ENCODE results near the gene IL1RAPL1.
A peak's percentile ranks its signal among the peaks of the same experiment; 100 is the strongest.
"Not testable (repeated sequence)": the region's sequence is repeated elsewhere in the genome, so short reads cannot be mapped to it uniquely, and the experiment has no call there.

Gene IL1RAPL1

GRCh38 chrX:29110041-29110440, 522.8 kb downstream of the IL1RAPL1 start:
- no peak for DNase-seq

- no peak for DNase-seq
Observed at GRCh38 chrX:29113221-29113620, 526.0 kb downstream of the IL1RAPL1 start.

GRCh38 chrX:29122817-29123216, 535.6 kb downstream of the IL1RAPL1 start:
- DNase-seq = not testable (repeated sequence)

- no peak for DNase-seq
Observed at GRCh38 chrX:29130905-29131304, 543.7 kb downstream of the IL1RAPL1 start.

- no peak for DNase-seq
Observed at GRCh38 chrX:29136904-29137303, 549.7 kb downstream of the IL1RAPL1 start.

GRCh38 chrX:29138003-29138402, 550.8 kb downstream of the IL1RAPL1 start:
- no peak for DNase-seq

- DNase-seq = no peak
Observed at GRCh38 chrX:29143356-29143755, 556.1 kb downstream of the IL1RAPL1 start.

- no peak for DNase-seq
Observed at GRCh38 chrX:29143756-29144155, 556.5 kb downstream of the IL1RAPL1 start.

- no peak for DNase-seq
Observed at GRCh38 chrX:29145316-29145715, 558.1 kb downstream of the IL1RAPL1 start.

GRCh38 chrX:29148511-29148910, 561.3 kb downstream of the IL1RAPL1 start:
- no peak for DNase-seq

- peak in 1 of 58 donors; percentile 3 for DNase-seq
Observed at GRCh38 chrX:29155286-29155685, 568.0 kb downstream of the IL1RAPL1 start.

GRCh38 chrX:29172880-29173279, 585.6 kb downstream of the IL1RAPL1 start:
- DNase-seq = no peak

GRCh38 chrX:29187264-29187663, 600.0 kb downstream of the IL1RAPL1 start:
- no peak for DNase-seq

- no peak for DNase-seq
Observed at GRCh38 chrX:29196501-29196900, 609.3 kb downstream of the IL1RAPL1 start.

GRCh38 chrX:29215251-29215650, 628.0 kb downstream of the IL1RAPL1 start:
- DNase-seq = no peak

- DNase-seq = no peak
Observed at GRCh38 chrX:29225670-29226069, 638.4 kb downstream of the IL1RAPL1 start.

GRCh38 chrX:29229802-29230201, 642.6 kb downstream of the IL1RAPL1 start:
- DNase-seq = no peak

GRCh38 chrX:29231800-29232199, 644.6 kb downstream of the IL1RAPL1 start:
- no peak for DNase-seq

- no peak for DNase-seq
Observed at GRCh38 chrX:29233592-29234183, 646.4 kb downstream of the IL1RAPL1 start.

GRCh38 chrX:29237972-29238371, 650.7 kb downstream of the IL1RAPL1 start:
- no peak for DNase-seq

- no peak for DNase-seq
Observed at GRCh38 chrX:29241809-29242208, 654.6 kb downstream of the IL1RAPL1 start.

GRCh38 chrX:29242856-29243255, 655.6 kb downstream of the IL1RAPL1 start:
- DNase-seq = no peak

- DNase-seq = no peak
Observed at GRCh38 chrX:29243942-29244341, 656.7 kb downstream of the IL1RAPL1 start.

GRCh38 chrX:29254515-29254914, 667.3 kb downstream of the IL1RAPL1 start:
- no peak for DNase-seq

All from anterior cingulate cortex (tissue), 58 donors.